LNCaP clone FGC (cell line): ENCODE data around the gene PLEKHM2.

ENCODE experiments used
- DNase-seq: peaks from one replicate; pipeline ENCODE4 v3.0.0-alpha.2; 2011; ENCODE audit warnings: low read depth
- H3K4me3 ChIP-seq: 2 replicates; pipeline ENCODE4 v1.5.1; 2011; ENCODE audit warnings: mild to moderate bottlenecking, low read depth, low read length, control low read depth
- CTCF ChIP-seq: IDR thresholded peaks from 2 replicates; pipeline ENCODE4 v1.5.1; 2012; ENCODE audit warnings: mild to moderate bottlenecking; ENCODE audit not compliant: control insufficient read depth, insufficient read depth; ENCODE audit errors: extremely low read depth

The PLEKHM2 gene

GRCh38 chr1:15707239-15707925 lies 23.3 kb downstream of the PLEKHM2 start:
- no peak for DNase-seq
- no peak for TF ChIP-seq CTCF
- no peak overlapping the region for H3K4me3 ChIP-seq

GRCh38 chr1:15708486-15709137 lies 24.5 kb downstream of the PLEKHM2 start:
- TF ChIP-seq CTCF = no peak
- H3K4me3 ChIP-seq = no peak overlapping the region
- no peak for DNase-seq

GRCh38 chr1:15709226-15709625 lies 25.1 kb downstream of the PLEKHM2 start:
- no peak overlapping the region for H3K4me3 ChIP-seq
- no peak for DNase-seq
- no peak for TF ChIP-seq CTCF

GRCh38 chr1:15712168-15712567 lies 28.0 kb downstream of the PLEKHM2 start:
- TF ChIP-seq CTCF = no peak

GRCh38 chr1:15714406-15715136 lies 30.5 kb downstream of the PLEKHM2 start:
- no peak for DNase-seq
- no peak overlapping the region for H3K4me3 ChIP-seq

More at GRCh38 chr1:15712168-15712567, 28.0 kb downstream of the PLEKHM2 start:
- H3K4me3 ChIP-seq = no peak overlapping the region
- DNase-seq = no peak

More at GRCh38 chr1:15714406-15715136, 30.5 kb downstream of the PLEKHM2 start:
- TF ChIP-seq CTCF = no peak
